ENCODE measurements around the gene MT1X. TPM values are rescaled to one million over a fixed set of nuclear protein-coding genes. Genes with fewer than 3 reads are reported as not detected.

The MT1X gene
- total RNA-seq, 1 donor, result 39.9 TPM

- no peak for TF ChIP-seq CTCF (IDR thresholded peaks at IDR 0.05; ENCODE audit: insufficient read depth, low read length)
- peak overlapping the region; percentile 79 for H3K4me3 ChIP-seq (ENCODE audit: low read depth, low read length)
Observed at GRCh38 chr16:56683424-56684172, 1.3 kb downstream of the MT1X start.

GRCh38 chr16:56684256-56684925 is 2.1 kb downstream of the MT1X start:
- no peak for TF ChIP-seq CTCF (IDR thresholded peaks at IDR 0.05; ENCODE audit: insufficient read depth, low read length)
- no peak overlapping the region for H3K4me3 ChIP-seq (ENCODE audit: low read depth, low read length)
- no peak for DNase-seq (ENCODE audit: low read depth)

More at GRCh38 chr16:56683424-56684172, 1.3 kb downstream of the MT1X start:
- no peak for DNase-seq (ENCODE audit: low read depth)

GRCh38 chr16:56684926-56685590 is 2.8 kb downstream of the MT1X start:
- H3K4me3 ChIP-seq (ENCODE audit: low read depth, low read length), result no peak overlapping the region
- TF ChIP-seq CTCF (IDR thresholded peaks at IDR 0.05; ENCODE audit: insufficient read depth, low read length), result no peak
- DNase-seq (ENCODE audit: low read depth), result no peak

GRCh38 chr16:56686758-56687157 is 4.5 kb downstream of the MT1X start:
- no peak for TF ChIP-seq CTCF (IDR thresholded peaks at IDR 0.05; ENCODE audit: insufficient read depth, low read length)
- H3K4me3 ChIP-seq (ENCODE audit: low read depth, low read length), result no peak overlapping the region

GRCh38 chr16:56688762-56689161 is 6.5 kb downstream of the MT1X start:
- no peak for DNase-seq (ENCODE audit: low read depth)
- H3K4me3 ChIP-seq (ENCODE audit: low read depth, low read length), result no peak overlapping the region
- TF ChIP-seq CTCF (IDR thresholded peaks at IDR 0.05; ENCODE audit: insufficient read depth, low read length), result no peak

More at GRCh38 chr16:56686758-56687157, 4.5 kb downstream of the MT1X start:
- no peak for DNase-seq (ENCODE audit: low read depth)

- no peak for TF ChIP-seq CTCF (IDR thresholded peaks at IDR 0.05; ENCODE audit: insufficient read depth, low read length)
- DNase-seq (ENCODE audit: low read depth), result no peak
- H3K4me3 ChIP-seq (ENCODE audit: low read depth, low read length), result no peak overlapping the region
Observed at GRCh38 chr16:56689171-56689570, 6.9 kb downstream of the MT1X start.
